Adrenal gland (tissue), 12 donors: ENCODE results near the gene TRAPPC6A. TPM values are rescaled to one million over a fixed set of nuclear protein-coding genes. Genes with fewer than 3 reads are reported as not detected.

Source experiments
- DNase-seq, 7 donors: peaks; one replicate each; pipeline ENCODE4 v3.0.0-alpha.2; 2019 to 2020
- H3K27ac ChIP-seq, 5 donors: fragments of 200-600 bp; sonication (generic) in 4 of 5; 1 replicate in 3 of 5; 2 replicates in 2 of 5; pipeline versions ENCODE4 v1.5.1 to v1.8.0; 2016 to 2020; ENCODE audit warnings: mild to moderate bottlenecking in 1 of 5
- H3K27me3 ChIP-seq: fragments of 200-600 bp; 2 replicates; pipeline ENCODE4 v1.8.0; 2021
- H3K36me3 ChIP-seq, 2 donors: fragments of 200-600 bp; replicated peaks in 1 of 2; 1 replicate in 1 of 2; 2 replicates in 1 of 2; pipeline versions ENCODE4 v1.5.1 to v1.8.0; 2018 to 2022
- H3K4me1 ChIP-seq, 2 donors: fragments of 200-600 bp; replicated peaks in 1 of 2; 1 replicate in 1 of 2; 2 replicates in 1 of 2; pipeline versions ENCODE4 v1.5.1 to v1.8.0; 2018 to 2021
- H3K4me3 ChIP-seq, 4 donors: fragments of 200-600 bp; sonication (generic) in 3 of 4; one replicate each; pipeline ENCODE4 v1.5.1; 2016 to 2018
- H3K9me3 ChIP-seq, 3 donors: fragments of 200-600 bp; sonication (generic) in 1 of 3; replicated peaks in 1 of 3; 1 replicate in 2 of 3; 2 replicates in 1 of 3; pipeline versions ENCODE4 v1.5.1 to v1.8.0; 2016 to 2021
- POLR2A ChIP-seq, 2 donors: fragments of 450-650 bp; IDR thresholded peaks; one replicate each; pipeline ENCODE4 v1.6.1; 2017; ENCODE audit warnings: antibody characterized with exemption in 2 of 2, mild to moderate bottlenecking in 2 of 2, moderate library complexity in 1 of 2
- WGBS, 4 donors: extraction: QIAGEN DNeasy Blood & Tissue Kit in 2 of 4; methylation state at CpG; one replicate each; pipeline versions ENCODE4 v1.1.5 to v1.1.7; 2013 to 2017; 5-methylcytosine and 5-hydroxymethylcytosine counted together
- intact Hi-C, 2 donors: fragments of 100-400 bp; cut with DNase I; formaldehyde crosslinking; loops; one replicate each; pipeline versions ENCODE4 v1.14.1 to v1.15.0; 2022 to 2023
- polyA plus RNA-seq, 3 donors: library from polyadenylated mRNA; stranded (reverse); fragments of 200-250 nt in 2 of 3; fragments of 350-450 nt in 1 of 3; fragmentation: Illumina TruSeq in 1 of 3; extraction: RNeasy Lipid Tissue Mini Kit (QIAGEN cat#74804) in 1 of 3; gene quantifications; one replicate each; pipeline ENCODE4 v1.2.3, GENCODE V29; 2013 to 2014
- total RNA-seq, 9 donors: library from RNA; depleted of rRNA in 4 of 9; stranded (reverse); fragments of >200 nt in 4 of 9; fragments of 120-200 nt in 1 of 9; fragmentation: NEBNext Ultra II Directional in 1 of 9; extraction: Animal tissue kit (Norgen Biotek cat#: 25700) in 1 of 9; gene quantifications; one replicate each; pipeline versions ENCODE4 v1.1.0 to v1.2.4, GENCODE V29; 2013 to 2023
- TF ChIP-seq, protein P1 (sequence below), 6 experiments: fragments of 450-650 bp in 4 of 6; fragments of 200-600 bp in 2 of 6; sonication (generic) in 1 of 6; IDR thresholded peaks; 1 replicate in 5 of 6; 2 replicates in 1 of 6; pipeline versions ENCODE4 v1.5.1 to v1.8.0; 2016 to 2021; ENCODE audit warnings: antibody characterized with exemption in 6 of 6, mild to moderate bottlenecking in 2 of 6, moderate library complexity in 1 of 6
- donor health status: healthy with polysubstance abuse.
- donor health status: Bipolar disorder and iron deficiency.
- donor health status: DM: yes; HTN: yes; CAD: no.
- donor health status: DM: no; HTN: no; CAD: no.
- donor health status: DM: no; HTN: no; CAD: no.
- donor health status: DM: yes; HTN: yes; CAD: no.

The TRAPPC6A gene
- total and polyA plus RNA-seq, 12 donors, result 5.1 to 71.4 (median 35.5) TPM

DNA sequence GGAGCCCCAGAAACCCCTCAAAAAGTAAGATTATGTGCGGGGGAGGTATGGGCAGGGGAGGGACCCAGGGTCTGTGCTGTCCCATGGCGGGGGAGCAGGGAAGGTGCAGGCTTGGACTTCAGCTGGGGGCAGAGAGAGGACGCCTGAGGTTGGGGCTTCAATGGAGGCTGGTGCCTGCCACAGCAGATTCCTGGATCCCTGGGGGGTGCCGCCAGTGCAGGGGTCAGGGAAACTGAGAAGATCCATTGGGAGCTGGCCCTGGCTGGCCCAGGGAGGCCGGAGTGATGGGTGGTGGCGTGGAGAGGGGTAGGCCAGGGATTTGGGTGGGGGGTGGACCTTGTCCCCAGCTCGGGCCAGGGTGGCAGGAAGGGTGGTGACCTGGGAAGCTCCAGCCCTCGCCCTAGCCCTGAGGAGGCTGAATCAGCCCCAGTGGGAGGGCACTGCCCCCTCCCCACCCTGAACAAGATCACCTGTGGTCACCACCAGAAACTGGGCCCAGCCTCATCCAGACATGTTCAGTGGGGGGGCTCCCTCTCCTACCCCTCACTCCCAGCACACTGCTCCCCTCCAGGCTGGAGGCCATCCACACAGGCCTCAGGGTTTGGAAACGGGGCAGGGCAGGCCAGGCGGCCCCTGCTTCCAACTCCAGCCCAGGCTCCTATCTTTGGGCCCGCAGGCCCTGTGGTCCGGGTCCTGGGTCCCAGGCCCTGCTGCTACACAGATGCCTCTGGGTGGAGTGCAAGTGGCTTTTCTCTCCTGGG lies 18.6 kb downstream of the TRAPPC6A start:
- Histone ChIP-seq H3K27me3 (peaks cover 11% of the 10 kb centered on the region), H3K9me3 (no peaks in the 10 kb centered on the region), H3K27ac (no peak overlapping the region), H3K36me3 (no peaks in the 10 kb centered on the region), H3K4me1 (peaks cover 0 to 2% of the 10 kb centered on the region in 2 donors), H3K4me3 (no peak overlapping the region)
- 82 to 88% (median 85%) methylated on average over 3 to 12 of the region's 12 CpGs for WGBS, 4 donors
- intact Hi-C loops, result no loop called here
- no peak for TF ChIP-seq POLR2A (IDR thresholded peaks at IDR 0.05)
- TF ChIP-seq, protein P1, sequence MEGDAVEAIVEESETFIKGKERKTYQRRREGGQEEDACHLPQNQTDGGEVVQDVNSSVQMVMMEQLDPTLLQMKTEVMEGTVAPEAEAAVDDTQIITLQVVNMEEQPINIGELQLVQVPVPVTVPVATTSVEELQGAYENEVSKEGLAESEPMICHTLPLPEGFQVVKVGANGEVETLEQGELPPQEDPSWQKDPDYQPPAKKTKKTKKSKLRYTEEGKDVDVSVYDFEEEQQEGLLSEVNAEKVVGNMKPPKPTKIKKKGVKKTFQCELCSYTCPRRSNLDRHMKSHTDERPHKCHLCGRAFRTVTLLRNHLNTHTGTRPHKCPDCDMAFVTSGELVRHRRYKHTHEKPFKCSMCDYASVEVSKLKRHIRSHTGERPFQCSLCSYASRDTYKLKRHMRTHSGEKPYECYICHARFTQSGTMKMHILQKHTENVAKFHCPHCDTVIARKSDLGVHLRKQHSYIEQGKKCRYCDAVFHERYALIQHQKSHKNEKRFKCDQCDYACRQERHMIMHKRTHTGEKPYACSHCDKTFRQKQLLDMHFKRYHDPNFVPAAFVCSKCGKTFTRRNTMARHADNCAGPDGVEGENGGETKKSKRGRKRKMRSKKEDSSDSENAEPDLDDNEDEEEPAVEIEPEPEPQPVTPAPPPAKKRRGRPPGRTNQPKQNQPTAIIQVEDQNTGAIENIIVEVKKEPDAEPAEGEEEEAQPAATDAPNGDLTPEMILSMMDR (IDR thresholded peaks at IDR 0.05), result no peak
- DNase-seq, result no peak

DNA sequence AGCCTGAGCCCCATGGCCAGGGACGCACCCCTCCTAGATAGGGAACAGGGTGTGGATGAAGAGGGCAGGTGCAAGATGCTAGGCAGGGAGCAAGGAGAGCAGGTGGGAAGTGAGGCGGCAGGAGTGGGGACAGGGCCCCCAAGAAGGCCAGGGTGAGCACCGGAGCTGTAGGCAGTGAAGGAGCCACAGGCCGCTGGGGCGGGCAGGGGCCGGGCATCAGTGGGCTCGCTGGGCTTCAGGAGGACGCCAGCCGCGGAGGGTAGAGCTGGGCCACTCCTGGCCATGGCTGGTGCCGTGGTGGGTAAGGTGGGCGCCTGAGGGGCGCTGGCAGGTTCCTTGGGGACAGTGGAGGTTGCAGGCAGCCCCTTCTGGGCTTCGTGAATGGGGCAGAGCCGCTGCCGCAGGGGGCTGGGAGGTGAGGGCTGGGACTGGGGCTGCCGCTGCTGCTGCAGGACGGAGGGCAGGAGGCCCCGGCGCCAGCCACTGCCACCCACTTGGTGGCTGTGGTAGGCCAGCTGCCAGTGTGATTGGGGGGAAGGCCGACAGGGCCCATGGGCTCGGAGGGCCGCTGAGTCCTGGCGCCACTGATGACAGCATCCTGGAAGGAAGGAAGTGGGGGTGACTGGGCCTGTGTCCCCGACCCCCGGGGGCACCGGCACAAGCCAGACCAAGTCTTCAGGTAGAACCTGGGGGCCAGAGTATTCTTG lies 19.4 kb downstream of the TRAPPC6A start:
- Histone ChIP-seq H3K27ac (no peak overlapping the region), H3K36me3 (no peaks in the 10 kb centered on the region), H3K27me3 (peaks cover 11% of the 10 kb centered on the region), H3K4me1 (peaks cover 6 to 10% of the 10 kb centered on the region in 2 donors), H3K9me3 (no peaks in the 10 kb centered on the region), H3K4me3 (no peak overlapping the region)
- no peak for DNase-seq
- no peak for TF ChIP-seq POLR2A (IDR thresholded peaks at IDR 0.05)
- TF ChIP-seq, protein P1 (IDR thresholded peaks at IDR 0.05), result no peak
- WGBS, 4 donors, result 75 to 84% (median 82%) methylated on average over 21 to 27 of the region's 27 CpGs
- intact Hi-C loops, result no loop called here

DNA sequence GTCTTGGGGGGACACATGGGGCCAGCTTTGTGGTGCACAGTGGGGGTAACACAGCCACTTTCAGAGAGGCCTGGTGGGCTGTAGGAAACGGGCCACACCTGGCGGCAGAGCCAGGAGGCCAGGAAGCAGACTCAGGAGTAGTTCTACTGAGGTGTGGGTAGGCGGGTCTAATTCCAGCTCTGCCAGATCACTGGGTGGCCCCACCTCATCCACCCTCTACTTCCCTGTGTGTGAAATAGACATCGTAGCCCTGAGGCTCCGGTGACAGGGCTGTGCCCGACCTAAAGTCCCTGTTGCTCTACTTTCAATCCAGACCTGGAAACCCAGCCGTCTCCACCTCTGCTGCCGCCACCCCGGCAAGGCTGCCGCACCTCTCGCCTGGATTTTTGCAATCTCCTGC lies 21.3 kb downstream of the TRAPPC6A start:
- DNase-seq, result no peak
- 87 to 92% (median 90%) methylated on average over 8 to 11 of the region's 11 CpGs for WGBS, 4 donors
- H3K27me3 ChIP-seq, result peaks cover 11% of the 10 kb centered on the region
- intact Hi-C loops, result no loop called here
- H3K27ac ChIP-seq, result no peak overlapping the region
- peaks cover 17 to 29% of the 10 kb centered on the region in 2 donors for H3K4me1 ChIP-seq
- H3K36me3 ChIP-seq, result no peaks in the 10 kb centered on the region
- H3K4me3 ChIP-seq, result no peak overlapping the region
- TF ChIP-seq POLR2A (IDR thresholded peaks at IDR 0.05), result no peak
- TF ChIP-seq, protein P1 (IDR thresholded peaks at IDR 0.05), result no peak
- no peaks in the 10 kb centered on the region for H3K9me3 ChIP-seq

DNA sequence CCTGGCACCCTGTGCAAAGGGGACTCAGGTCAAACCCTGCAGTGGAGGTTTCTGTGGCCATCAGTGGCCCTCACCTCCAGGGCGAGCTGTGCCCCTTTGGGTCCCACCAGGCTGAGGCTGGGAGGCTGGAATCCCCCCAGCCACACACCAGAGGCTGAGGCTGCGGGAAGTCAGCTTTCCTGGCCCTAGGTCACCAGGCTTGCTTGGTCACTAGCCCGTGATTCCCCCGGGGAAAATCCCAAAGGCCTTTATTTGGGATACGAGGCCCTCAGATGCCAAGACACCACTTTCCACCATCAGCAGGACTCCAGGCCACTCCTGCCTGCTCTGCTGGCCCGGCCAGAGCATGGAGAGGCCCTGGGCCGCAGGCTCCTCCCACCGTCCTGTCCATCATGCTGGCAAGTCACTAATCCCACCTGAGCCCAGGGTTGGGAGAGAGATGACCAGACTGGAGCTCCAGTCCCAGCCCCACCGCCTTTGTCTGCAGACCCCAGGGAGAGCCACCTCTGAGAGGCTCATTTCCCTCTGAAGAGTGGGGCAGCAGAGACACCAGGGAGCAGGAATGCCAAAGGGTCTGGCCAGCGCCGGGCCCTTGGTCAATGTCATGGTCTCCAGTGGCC lies 21.9 kb downstream of the TRAPPC6A start:
- TF ChIP-seq POLR2A (IDR thresholded peaks at IDR 0.05), result no peak
- TF ChIP-seq, protein P1 (IDR thresholded peaks at IDR 0.05), result no peak
- 87 to 90% (median 89%) methylated on average over 4 to 11 of the region's 11 CpGs for WGBS, 4 donors
- no peaks in the 10 kb centered on the region for H3K36me3 ChIP-seq
- DNase-seq, result no peak
- H3K4me3 ChIP-seq, result no peak overlapping the region
- H3K4me1 ChIP-seq, result peaks cover 17 to 29% of the 10 kb centered on the region in 2 donors
- no peaks in the 10 kb centered on the region for H3K9me3 ChIP-seq
- no peak overlapping the region for H3K27ac ChIP-seq
- peaks cover 9% of the 10 kb centered on the region for H3K27me3 ChIP-seq
- intact Hi-C loops, result no loop called here
